ENCODE measurements around the gene ZNF222.

GRCh38 chr19:44007473-44007872, 17.7 kb upstream of the ZNF222 start:
- TF ChIP-seq CTCF (conservative IDR thresholded peaks at IDR 0.05; ENCODE audit: low read depth, low read length) (no peak), EZH2 (IDR thresholded peaks at IDR 0.05; ENCODE audit: low read length, unreplicated experiment) (no peak), EZH2phosphoT487 (IDR thresholded peaks at IDR 0.05; ENCODE audit: borderline replicate concordance, low read length) (no peak)
